K562 (cell line): ENCODE data around the gene CNOT11. TPM values are rescaled to one million over a fixed set of nuclear protein-coding genes. Genes with fewer than 3 reads are reported as not detected.
A peak's percentile ranks its signal among the peaks of the same experiment; 100 is the strongest.

ENCODE experiments used
- ARID1B ChIP-seq: fragments of 450-650 bp; IDR thresholded peaks from 2 replicates; pipeline ENCODE4 v1.6.1; 2016; ENCODE audit warnings: antibody characterized with exemption, mild to moderate bottlenecking, inconsistent platforms
- CEBPG ChIP-seq, 3 experiments: fragments of 200-800 bp in 1 of 3; sonication (Bioruptor generic) in 1 of 3; sonication (generic) in 1 of 3; formaldehyde crosslinking in 1 of 3; IDR thresholded peaks in 2 of 3; conservative IDR thresholded peaks in 1 of 3; 2 replicates each; pipeline versions ENCODE4 v1.6.1 to v1.8.0; 2016 to 2022; ENCODE audit warnings: missing compliant biosample characterization in 2 of 3, missing genetic modification characterization in 2 of 3, mild to moderate bottlenecking in 1 of 3, missing genetic modification reagents in 1 of 3
- CHD2 ChIP-seq: IDR thresholded peaks from 2 replicates; pipeline ENCODE4 v1.6.1; 2011; ENCODE audit warnings: low read depth, low read length
- CREM ChIP-seq: IDR thresholded peaks from 2 replicates; pipeline ENCODE4 v1.6.1; 2014; ENCODE audit warnings: antibody characterized with exemption, low read depth
- DMBX1 ChIP-seq: fragments of 250-450 bp; sonication (Bioruptor Pico); IDR thresholded peaks from 2 replicates; pipeline ENCODE4 v1.8.0; 2022; ENCODE audit warnings: inconsistent platforms, mild to moderate bottlenecking, moderate library complexity, borderline replicate concordance
- ETV1 ChIP-seq: fragments of 450-650 bp; conservative IDR thresholded peaks from 2 replicates; pipeline ENCODE4 v1.6.1; 2016; ENCODE audit warnings: missing genetic modification characterization, control low read depth, low read depth, missing compliant biosample characterization
- ETV6 ChIP-seq, 3 experiments: fragments of 150-350 bp in 1 of 3; sonication (generic) in 1 of 3; formaldehyde crosslinking in 1 of 3; IDR thresholded peaks; 2 replicates each; pipeline versions ENCODE4 v1.6.1 to v1.8.0; 2014 to 2022; ENCODE audit warnings: borderline replicate concordance in 2 of 3, low read depth in 2 of 3, antibody characterized with exemption in 1 of 3, low read length in 1 of 3, mild to moderate bottlenecking in 1 of 3, missing genetic modification reagents in 1 of 3
- KAT2B ChIP-seq: IDR thresholded peaks from one replicate; pipeline ENCODE4 v1.6.1; 2012; ENCODE audit warnings: low read depth, mild to moderate bottlenecking, control low read depth, inconsistent platforms, low read length, moderate library complexity
- KAT8 ChIP-seq: fragments of 450-650 bp; IDR thresholded peaks from 2 replicates; pipeline ENCODE4 v1.6.1; 2016; ENCODE audit warnings: low read depth, mild to moderate bottlenecking
- KLF6 ChIP-seq: fragments of 250-450 bp; sonication (Bioruptor Pico); IDR thresholded peaks from 2 replicates; pipeline ENCODE4 v1.4.0; 2020; ENCODE audit warnings: mild to moderate bottlenecking, moderate library complexity, borderline replicate concordance
- L3MBTL2 ChIP-seq: fragments of 450-650 bp; IDR thresholded peaks from 2 replicates; pipeline ENCODE4 v1.6.1; 2016; ENCODE audit warnings: mild to moderate bottlenecking, moderate library complexity
- MAFK ChIP-seq: IDR thresholded peaks from 2 replicates; pipeline ENCODE4 v1.6.1; 2011; ENCODE audit warnings: low read length, improper control_type of control experiment
- MAZ ChIP-seq, 2 experiments: fragments of 450-650 bp in 1 of 2; sonication (generic) in 1 of 2; formaldehyde crosslinking; IDR thresholded peaks in 1 of 2; conservative IDR thresholded peaks in 1 of 2; 2 replicates each; pipeline versions ENCODE4 v1.4.0 to v1.5.0; 2020; ENCODE audit warnings: mild to moderate bottlenecking in 1 of 2, missing genetic modification reagents in 1 of 2
- MEF2D ChIP-seq: conservative IDR thresholded peaks from 2 replicates; pipeline ENCODE4 v1.6.1; 2016; ENCODE audit warnings: low read depth, missing genetic modification characterization, missing compliant biosample characterization
- NFIX ChIP-seq: fragments of 250-450 bp; sonication (Bioruptor Pico); IDR thresholded peaks from 2 replicates; pipeline ENCODE4 v1.4.0; 2020; ENCODE audit warnings: low read depth, mild to moderate bottlenecking, moderate library complexity
- NR3C1 ChIP-seq: sonication (generic); formaldehyde crosslinking; IDR thresholded peaks from 2 replicates; pipeline ENCODE4 v1.8.1; 2022; ENCODE audit warnings: missing genetic modification reagents
- POLR2A ChIP-seq: fragments of 450-650 bp; conservative IDR thresholded peaks from 2 replicates; pipeline ENCODE4 v1.6.1; 2016
- POLR2G ChIP-seq: fragments of 200-400 bp; formaldehyde crosslinking; IDR thresholded peaks from 2 replicates; pipeline ENCODE4 v1.6.1; 2017; ENCODE audit warnings: low read depth, mild to moderate bottlenecking, antibody characterized with exemption, low read length, moderate library complexity
- SIN3B ChIP-seq: fragments of 450-650 bp; IDR thresholded peaks from 2 replicates; pipeline ENCODE4 v1.6.1; 2017; ENCODE audit warnings: low read depth, mild to moderate bottlenecking, moderate library complexity
- SIRT6 ChIP-seq: IDR thresholded peaks from one replicate; pipeline ENCODE4 v1.6.1; 2012; ENCODE audit warnings: low read depth, mild to moderate bottlenecking, control low read depth, inconsistent platforms, low read length, moderate library complexity
- STAT5B ChIP-seq: fragments of 250-450 bp; sonication (Bioruptor Pico); IDR thresholded peaks from 2 replicates; pipeline ENCODE4 v1.8.0; 2021; ENCODE audit warnings: mild to moderate bottlenecking, inconsistent platforms
- TCF3 ChIP-seq: sonication (generic); formaldehyde crosslinking; IDR thresholded peaks from 2 replicates; pipeline ENCODE4 v1.4.0; 2020; ENCODE audit warnings: mild to moderate bottlenecking, missing genetic modification reagents
- TFAM ChIP-seq: fragments of 250-450 bp; sonication (Bioruptor Pico); conservative IDR thresholded peaks from 2 replicates; pipeline ENCODE4 v1.5.0; 2021; ENCODE audit warnings: mild to moderate bottlenecking, moderate library complexity
- ZC3H8 ChIP-seq: fragments of 450-650 bp; IDR thresholded peaks from 2 replicates; pipeline ENCODE4 v1.6.1; 2017
- ZFP30 ChIP-seq: fragments of 250-450 bp; sonication (Bioruptor Pico); IDR thresholded peaks from 2 replicates; pipeline ENCODE4 v1.8.0; 2022; ENCODE audit warnings: moderate library complexity, mild to moderate bottlenecking, inconsistent platforms, borderline replicate concordance
- ZNF121 ChIP-seq: sonication (generic); formaldehyde crosslinking; conservative IDR thresholded peaks from 2 replicates; pipeline ENCODE4 v1.8.0; 2022; ENCODE audit warnings: missing genetic modification reagents
- ZNF384 ChIP-seq: IDR thresholded peaks from 2 replicates; pipeline ENCODE4 v1.6.1; 2012; ENCODE audit warnings: low read depth, low read length, improper control_type of control experiment
- ZNF444 ChIP-seq: fragments of 250-450 bp; sonication (Bioruptor Pico); IDR thresholded peaks from 2 replicates; pipeline ENCODE4 v1.4.0; 2020; ENCODE audit warnings: mild to moderate bottlenecking, moderate library complexity
- polyA plus RNA-seq, 8 experiments: library from polyadenylated mRNA; depleted of rRNA in 4 of 8; stranded (reverse) in 5 of 8; unstranded in 3 of 8; fragments of >200 nt; fragmentation: Nextera tagmentation in 2 of 8; fragmentation: Illumina TruSeq in 1 of 8; extraction: Ambion mirVana in 2 of 8; extraction: Trizol in 1 of 8; gene quantifications; 2 replicates each; pipeline versions ENCODE4 v1.2.1 to v1.2.3, GENCODE V29; 2011 to 2014; ENCODE audit warnings: inconsistent platforms in 1 of 8, missing spikeins in 1 of 8
- total RNA-seq, 7 experiments: library from RNA; depleted of rRNA in 6 of 7; stranded (reverse); fragments of >200 nt in 6 of 7; fragmentation: Illumina TruSeq in 2 of 7; extraction: Trizol in 2 of 7; gene quantifications; 2 replicates each; pipeline versions ENCODE4 v1.2.1 to v1.2.3, GENCODE V29; 2011 to 2021; ENCODE audit warnings: low replicate concordance in 1 of 7
- TF ChIP-seq, protein P1 (sequence below): sonication (generic); formaldehyde crosslinking; IDR thresholded peaks from 2 replicates; pipeline ENCODE4 v1.9.0; 2022; ENCODE audit warnings: mild to moderate bottlenecking, missing genetic modification reagents
- TF ChIP-seq, protein P2 (sequence below): fragments of 250-450 bp; sonication (Bioruptor Pico); IDR thresholded peaks from 2 replicates; pipeline ENCODE4 v1.5.0; 2020; ENCODE audit warnings: mild to moderate bottlenecking

The CNOT11 gene
- total and polyA plus RNA-seq, 9 of the 15 experiments (the other 6 are each of a cell fraction or from before 2014, with no cell fraction given): 12.7 to 163 (median 64.2) TPM

GRCh38 chr2:101252408-101253012, at the start of gene CNOT11 (continued):
- TF ChIP-seq TFAM: no peak
- no peak for TF ChIP-seq ETV1
- no peak for TF ChIP-seq KLF6 (CRISPR knock-in tag)
- no peak for TF ChIP-seq KAT2B
- no peak for TF ChIP-seq SIN3B
- TF ChIP-seq KAT8: no peak
- no peak for TF ChIP-seq MAFK
- TF ChIP-seq CHD2: no peak; the same call in 1 of the 2 replicates
- no peak for TF ChIP-seq NR3C1
- TF ChIP-seq, protein P1, sequence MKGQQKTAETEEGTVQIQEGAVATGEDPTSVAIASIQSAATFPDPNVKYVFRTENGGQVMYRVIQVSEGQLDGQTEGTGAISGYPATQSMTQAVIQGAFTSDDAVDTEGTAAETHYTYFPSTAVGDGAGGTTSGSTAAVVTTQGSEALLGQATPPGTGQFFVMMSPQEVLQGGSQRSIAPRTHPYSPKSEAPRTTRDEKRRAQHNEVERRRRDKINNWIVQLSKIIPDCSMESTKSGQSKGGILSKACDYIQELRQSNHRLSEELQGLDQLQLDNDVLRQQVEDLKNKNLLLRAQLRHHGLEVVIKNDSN (CRISPR knock-in tag): no peak
- TF ChIP-seq TCF3 (CRISPR knock-in tag): no peak
- peak; percentile 94 for TF ChIP-seq CREM
- TF ChIP-seq, protein P2, sequence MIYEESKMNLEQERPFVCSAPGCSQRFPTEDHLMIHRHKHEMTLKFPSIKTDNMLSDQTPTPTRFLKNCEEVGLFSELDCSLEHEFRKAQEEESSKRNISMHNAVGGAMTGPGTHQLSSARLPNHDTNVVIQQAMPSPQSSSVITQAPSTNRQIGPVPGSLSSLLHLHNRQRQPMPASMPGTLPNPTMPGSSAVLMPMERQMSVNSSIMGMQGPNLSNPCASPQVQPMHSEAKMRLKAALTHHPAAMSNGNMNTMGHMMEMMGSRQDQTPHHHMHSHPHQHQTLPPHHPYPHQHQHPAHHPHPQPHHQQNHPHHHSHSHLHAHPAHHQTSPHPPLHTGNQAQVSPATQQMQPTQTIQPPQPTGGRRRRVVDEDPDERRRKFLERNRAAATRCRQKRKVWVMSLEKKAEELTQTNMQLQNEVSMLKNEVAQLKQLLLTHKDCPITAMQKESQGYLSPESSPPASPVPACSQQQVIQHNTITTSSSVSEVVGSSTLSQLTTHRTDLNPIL (CRISPR knock-in tag): no peak
- peak; percentile 96 for TF ChIP-seq POLR2A
- no peak for TF ChIP-seq ARID1B
- no peak for TF ChIP-seq SIRT6
- no peak for TF ChIP-seq CEBPG (CRISPR knock-in tag; IDR thresholded peaks at IDR 0.05)
- no peak for TF ChIP-seq CEBPG (tag; conservative IDR thresholded peaks at IDR 0.05 in 1 of 2, IDR thresholded peaks at IDR 0.05 in 1 of 2)
- TF ChIP-seq MAZ (CRISPR knock-in tag; conservative IDR thresholded peaks at IDR 0.05 in 1 of 2, IDR thresholded peaks at IDR 0.05 in 1 of 2): peak in 1 of 2 experiments; percentile 59; a peak in 2 of 4 replicates
- no peak for TF ChIP-seq DMBX1 (CRISPR knock-in tag)
- TF ChIP-seq MEF2D (tag): no peak
- no peak for TF ChIP-seq ZNF384
- no peak for TF ChIP-seq ZFP30 (CRISPR knock-in tag)
- TF ChIP-seq ZNF444: no peak
- no peak; a peak in 1 of 4 replicates for TF ChIP-seq ETV6 (IDR thresholded peaks at IDR 0.05; ENCODE audit: borderline replicate concordance in 1 of 2, low read depth in 2 of 2, low read length in 1 of 2)
- TF ChIP-seq ETV6 (CRISPR knock-in tag; IDR thresholded peaks at IDR 0.05; ENCODE audit: borderline replicate concordance): no peak
- TF ChIP-seq STAT5B (CRISPR knock-in tag): no peak
- TF ChIP-seq ZNF121: no peak
- peak; percentile 92 for TF ChIP-seq L3MBTL2
- TF ChIP-seq POLR2G: peak; percentile 88
- TF ChIP-seq NFIX: no peak
- TF ChIP-seq ZC3H8: no peak
